Astrocyte of the cerebellum (primary cell): ENCODE results near the gene ANKRD44.
A peak's percentile ranks its signal among the peaks of the same experiment; 100 is the strongest.

ENCODE experiments used
- DNase-seq: peaks from one replicate; pipeline ENCODE4 v3.0.0-alpha.2; 2011; ENCODE audit warnings: low read depth
- H3K4me3 ChIP-seq: 2 replicates; pipeline ENCODE4 v1.5.1; 2011; ENCODE audit warnings: mild to moderate bottlenecking, low read depth, low read length, moderate library complexity
- in situ Hi-C: cut with HindIII; loops from 2 replicates; pipeline ENCODE4 v1.10.0; 2017; ENCODE audit warnings: low sequenced_read_pairs
- TF ChIP-seq, protein P1 (sequence below): IDR thresholded peaks from 2 replicates; pipeline ENCODE4 v1.5.1; 2012; ENCODE audit warnings: low read length, low read depth, moderate library complexity, mild to moderate bottlenecking; ENCODE audit errors: missing control alignments

The ANKRD44 gene

GRCh38 chr2:197268786-197269584, 41.6 kb downstream of the ANKRD44 start:
- in situ Hi-C loops, result no loop called here
- peak; percentile 43 for DNase-seq
- no peak overlapping the region for H3K4me3 ChIP-seq
- TF ChIP-seq, protein P1, sequence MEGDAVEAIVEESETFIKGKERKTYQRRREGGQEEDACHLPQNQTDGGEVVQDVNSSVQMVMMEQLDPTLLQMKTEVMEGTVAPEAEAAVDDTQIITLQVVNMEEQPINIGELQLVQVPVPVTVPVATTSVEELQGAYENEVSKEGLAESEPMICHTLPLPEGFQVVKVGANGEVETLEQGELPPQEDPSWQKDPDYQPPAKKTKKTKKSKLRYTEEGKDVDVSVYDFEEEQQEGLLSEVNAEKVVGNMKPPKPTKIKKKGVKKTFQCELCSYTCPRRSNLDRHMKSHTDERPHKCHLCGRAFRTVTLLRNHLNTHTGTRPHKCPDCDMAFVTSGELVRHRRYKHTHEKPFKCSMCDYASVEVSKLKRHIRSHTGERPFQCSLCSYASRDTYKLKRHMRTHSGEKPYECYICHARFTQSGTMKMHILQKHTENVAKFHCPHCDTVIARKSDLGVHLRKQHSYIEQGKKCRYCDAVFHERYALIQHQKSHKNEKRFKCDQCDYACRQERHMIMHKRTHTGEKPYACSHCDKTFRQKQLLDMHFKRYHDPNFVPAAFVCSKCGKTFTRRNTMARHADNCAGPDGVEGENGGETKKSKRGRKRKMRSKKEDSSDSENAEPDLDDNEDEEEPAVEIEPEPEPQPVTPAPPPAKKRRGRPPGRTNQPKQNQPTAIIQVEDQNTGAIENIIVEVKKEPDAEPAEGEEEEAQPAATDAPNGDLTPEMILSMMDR, result no peak

GRCh38 chr2:197266477-197266876, 44.1 kb downstream of the ANKRD44 start:
- no peak for DNase-seq
- TF ChIP-seq, protein P1, result no peak
- H3K4me3 ChIP-seq, result no peak overlapping the region
- in situ Hi-C loops, result no loop called here

DNA sequence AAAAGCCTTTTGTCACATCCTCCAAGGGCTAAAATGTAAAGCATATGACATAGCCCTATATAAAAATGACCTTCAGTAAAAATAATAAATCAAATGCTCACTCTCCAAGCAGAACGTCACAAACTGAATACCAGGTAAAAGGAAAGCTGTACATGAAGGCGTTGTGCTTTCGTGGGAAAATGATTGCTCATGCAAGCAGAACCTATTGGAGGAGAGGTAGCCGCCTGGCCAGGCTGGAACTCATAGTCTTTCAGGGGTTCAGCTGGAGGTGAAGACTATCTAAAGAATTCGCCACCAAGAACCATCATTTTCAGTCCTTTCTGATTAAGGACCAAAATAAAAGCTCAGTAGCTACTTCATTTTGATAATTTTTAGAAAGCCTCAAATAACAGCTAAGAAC, 44.7 kb downstream of the ANKRD44 start:
- no peak for DNase-seq
- no peak overlapping the region for H3K4me3 ChIP-seq
- TF ChIP-seq, protein P1, result no peak
- in situ Hi-C loops, result no loop called here

DNA sequence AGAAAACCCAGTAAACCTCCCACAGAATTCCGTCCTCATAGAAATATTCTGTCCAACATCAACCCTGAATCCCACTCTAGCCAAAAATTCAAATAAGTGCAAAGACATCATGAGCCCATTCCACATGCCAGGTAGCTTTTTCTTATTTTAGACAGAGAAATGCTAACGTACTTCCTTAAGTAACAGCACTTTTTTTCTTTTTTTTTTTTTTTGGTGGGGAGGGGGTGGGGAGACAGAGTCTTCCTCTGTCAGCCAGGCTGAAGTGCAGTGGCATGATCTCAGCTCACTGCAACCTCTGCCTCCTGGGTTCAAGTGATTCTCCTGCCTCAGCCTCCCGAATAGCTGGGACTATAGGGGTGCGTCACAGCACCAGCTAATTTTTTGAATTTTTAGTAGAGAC, 45.5 kb downstream of the ANKRD44 start:
- in situ Hi-C loops, result no loop called here
- no peak for DNase-seq
- H3K4me3 ChIP-seq, result no peak overlapping the region
- TF ChIP-seq, protein P1, result no peak

- DNase-seq, result no peak
- TF ChIP-seq, protein P1, result no peak
- no peak overlapping the region for H3K4me3 ChIP-seq
- in situ Hi-C loops, result no loop called here
These were observed 46.2 kb downstream of the ANKRD44 start for GRCh38 chr2:197264332-197264731.

- in situ Hi-C loops, result no loop called here
- TF ChIP-seq, protein P1, result no peak
- H3K4me3 ChIP-seq, result no peak overlapping the region
- no peak for DNase-seq
These were observed 47.5 kb downstream of the ANKRD44 start for GRCh38 chr2:197263077-197263476.
